ENCODE measurements around the gene IL17REL.

The IL17REL gene

DNA sequence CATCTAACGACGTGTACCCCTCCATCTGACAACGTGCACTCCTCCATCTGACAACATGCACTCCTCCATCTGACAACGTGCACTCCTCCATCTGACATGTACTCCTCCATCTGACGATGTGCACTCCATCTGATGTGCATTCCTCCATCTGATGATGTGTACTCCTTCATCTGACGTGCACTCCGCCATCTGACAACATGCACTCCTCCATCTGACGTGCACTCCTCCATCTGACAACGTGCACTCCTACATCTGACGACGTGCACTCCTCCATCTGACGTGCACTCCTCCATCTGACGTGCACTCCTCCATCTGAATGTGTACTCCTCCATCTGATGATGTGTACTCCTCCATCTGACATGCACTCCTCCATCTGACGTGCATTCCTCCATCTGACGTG lies 8.0 kb upstream of the IL17REL start:
- no peak for DNase-seq

DNA sequence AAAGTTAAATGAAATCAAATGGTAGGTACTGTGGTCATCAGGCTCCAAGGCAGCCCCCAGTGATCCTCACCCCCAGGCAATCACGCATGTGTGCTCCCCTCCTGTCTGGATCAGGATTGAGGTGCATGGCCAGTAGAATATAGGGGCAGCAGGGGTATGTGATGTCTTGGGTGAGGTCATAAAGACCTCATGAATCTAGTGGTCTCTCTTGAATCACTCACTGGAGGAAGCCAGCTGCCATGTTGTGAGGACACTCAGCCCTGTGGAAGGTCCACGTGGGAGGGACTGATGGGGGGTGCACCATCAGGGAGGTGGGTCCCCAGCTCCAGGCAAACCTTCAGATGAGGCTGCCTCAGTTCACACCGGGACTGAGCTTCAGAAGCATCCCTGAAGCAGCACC lies 6.8 kb upstream of the IL17REL start:
- no peak for DNase-seq

DNA sequence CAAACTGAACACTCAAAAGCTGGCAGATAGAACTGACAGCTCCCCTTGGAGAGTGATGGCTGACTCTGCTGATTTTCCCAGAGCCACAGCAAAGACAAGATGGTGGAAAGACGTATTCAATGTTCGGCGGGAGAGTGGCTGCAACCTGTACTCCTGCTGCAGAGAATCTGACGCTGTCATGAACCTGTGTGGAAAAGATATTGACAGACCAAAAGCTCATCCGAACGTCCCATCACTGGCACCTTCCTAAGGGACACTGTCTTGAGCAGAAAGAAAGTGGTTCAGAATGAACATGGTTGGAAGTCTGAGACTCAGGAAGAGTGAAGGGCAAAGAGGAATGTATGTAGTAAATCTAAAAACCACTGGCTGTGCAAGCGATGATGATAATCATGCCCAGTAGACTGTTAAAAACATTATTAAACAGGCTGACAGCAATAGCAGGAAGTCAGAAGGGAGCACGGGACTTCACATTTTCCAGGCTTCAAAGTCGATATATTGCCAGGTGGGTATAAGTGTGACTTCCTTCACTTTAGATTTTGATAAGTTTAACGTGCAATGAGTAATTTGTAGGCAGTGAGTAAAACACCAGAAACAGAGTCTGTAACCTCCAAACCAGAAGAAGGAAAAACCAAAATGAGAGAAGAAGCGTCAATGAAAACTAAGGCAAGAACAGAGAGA lies 6.2 kb upstream of the IL17REL start:
- peak in 1 of 2 donors; percentile 61 for DNase-seq

DNA sequence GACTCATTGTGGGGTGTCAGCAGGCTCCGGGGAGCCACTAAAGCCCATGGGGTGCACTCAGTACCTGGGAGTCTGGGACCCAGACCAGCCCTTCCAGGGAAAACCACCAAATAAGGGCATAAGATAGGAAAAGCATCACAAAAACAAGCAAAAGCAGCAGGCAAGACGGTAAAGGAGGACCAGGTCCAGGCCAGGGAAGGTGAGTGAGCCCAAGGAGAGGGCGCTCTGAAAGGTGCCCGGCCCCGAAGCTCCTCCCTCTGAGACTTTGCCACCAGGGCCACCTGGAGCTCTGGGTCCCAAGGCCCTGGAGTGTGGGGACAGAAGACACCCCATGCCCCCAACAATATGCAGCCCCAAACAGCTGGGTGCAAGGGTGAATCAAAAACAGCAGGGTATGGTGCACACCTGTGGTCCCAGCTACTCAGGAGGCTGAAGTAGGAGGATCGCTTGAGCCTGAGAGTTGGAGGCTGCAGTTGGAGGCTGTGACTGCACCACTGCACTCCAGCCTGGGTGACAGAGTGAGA lies 5.2 kb upstream of the IL17REL start:
- DNase-seq, result no peak

DNA sequence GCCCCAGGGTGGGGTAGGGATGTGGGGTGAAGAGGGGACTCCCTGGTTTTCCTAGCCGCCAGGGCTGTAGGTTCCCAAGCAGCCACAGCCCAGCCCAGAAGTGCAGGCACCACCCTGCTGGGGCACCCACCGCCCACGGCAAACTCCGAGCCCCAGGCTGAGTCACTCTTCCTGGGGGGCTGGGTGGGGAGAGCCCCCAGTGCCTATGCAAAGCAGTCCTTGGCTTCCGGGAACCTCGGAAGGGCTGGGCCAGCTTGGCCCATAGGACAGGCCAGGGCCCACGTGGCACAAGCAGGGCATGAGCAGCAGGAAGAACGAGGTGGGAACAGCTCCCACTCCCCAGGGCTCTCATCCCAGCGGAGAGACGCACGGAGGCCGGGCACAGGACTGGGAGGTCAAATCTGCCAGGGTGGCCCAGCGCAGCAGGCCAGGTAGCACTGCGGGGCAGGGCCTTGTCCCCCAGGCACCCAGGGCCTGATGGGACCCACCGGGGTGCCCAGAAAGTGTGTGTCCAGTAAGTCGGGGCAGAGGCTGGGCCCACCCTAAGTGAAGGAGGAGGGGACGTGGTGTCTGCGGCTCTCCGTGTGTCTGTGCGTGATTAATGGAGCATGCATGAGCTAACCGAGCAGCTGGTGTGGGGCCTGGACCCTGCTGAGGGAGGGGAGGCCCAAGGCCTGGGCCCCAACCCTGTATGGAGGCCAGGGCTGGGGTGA lies 4.6 kb upstream of the IL17REL start:
- DNase-seq, result peak in 1 of 2 donors; percentile 57

DNA sequence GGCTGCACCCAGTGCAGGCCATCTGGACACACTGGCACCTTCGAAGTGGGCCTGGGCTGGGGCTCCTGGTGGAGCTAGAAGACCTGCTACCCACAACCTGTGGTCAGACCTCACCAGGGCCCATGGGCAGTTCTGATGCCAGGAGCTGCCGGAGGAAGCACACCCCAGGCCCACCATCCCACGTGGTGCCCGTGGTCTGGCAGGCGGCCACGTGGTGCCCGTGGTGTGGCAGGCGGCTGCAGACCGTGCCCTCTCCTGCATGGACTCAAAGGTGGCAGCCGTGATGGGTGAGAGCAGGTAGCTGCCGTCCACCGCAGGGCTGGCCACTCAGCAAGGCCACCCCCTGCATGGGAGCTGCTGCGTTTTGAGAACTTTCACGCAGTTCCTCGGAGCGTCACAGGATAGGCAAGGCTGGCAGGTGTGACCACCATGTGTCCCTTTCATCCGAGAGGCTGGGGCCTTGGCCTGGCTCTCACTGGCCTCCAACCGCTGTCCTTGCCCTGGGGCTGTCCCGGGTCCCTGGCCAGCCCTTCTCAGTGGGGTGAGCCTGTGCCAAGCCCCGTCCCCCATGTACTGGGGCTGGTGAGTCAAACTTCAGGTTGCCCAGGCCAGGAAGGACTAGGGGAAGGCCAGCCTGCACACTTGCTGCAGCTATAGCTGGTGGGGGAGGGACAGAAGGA lies 3.9 kb upstream of the IL17REL start:
- DNase-seq, result no peak

DNA sequence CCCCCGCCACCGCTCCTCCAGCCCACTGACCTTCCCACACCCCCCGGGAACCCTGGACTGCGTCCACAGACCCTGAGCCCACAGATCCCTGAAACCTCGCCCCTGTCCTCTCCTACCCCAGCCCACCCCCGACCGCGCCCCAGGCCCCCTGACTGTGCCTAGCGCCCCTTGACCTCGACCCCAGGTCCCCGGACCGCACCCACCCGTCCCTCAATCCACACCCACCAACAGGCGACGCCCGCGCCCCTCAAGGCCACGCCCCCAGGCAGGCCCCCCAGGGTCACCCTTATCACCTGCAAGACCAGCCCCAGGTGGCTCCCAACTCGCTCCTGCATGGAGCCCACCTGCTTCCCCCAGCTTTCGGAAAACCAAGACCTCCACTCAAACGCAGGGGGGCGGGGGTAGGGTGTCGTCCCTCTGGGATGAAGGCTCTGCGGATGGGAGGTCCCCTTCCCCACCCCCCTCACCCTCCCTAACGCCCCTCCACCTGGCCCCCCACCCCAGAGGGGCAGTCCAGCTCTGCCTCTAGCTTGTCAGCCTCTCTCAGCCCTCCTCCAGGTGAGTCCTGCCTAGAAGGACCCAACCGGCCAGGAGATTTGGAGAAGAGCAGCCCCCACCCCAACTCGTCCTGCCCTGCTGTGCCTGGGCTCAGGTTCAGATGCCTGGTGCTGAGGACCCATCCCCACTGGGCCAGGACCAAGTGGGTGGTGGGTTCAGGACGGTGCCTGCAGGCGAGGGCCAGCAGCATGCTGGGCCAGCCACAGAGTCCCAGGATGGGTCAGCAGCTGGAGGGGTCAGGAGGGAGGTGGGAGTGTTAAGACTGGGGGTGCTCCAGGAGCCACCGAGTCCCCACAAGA lies 3.1 kb upstream of the IL17REL start:
- no peak for DNase-seq

DNA sequence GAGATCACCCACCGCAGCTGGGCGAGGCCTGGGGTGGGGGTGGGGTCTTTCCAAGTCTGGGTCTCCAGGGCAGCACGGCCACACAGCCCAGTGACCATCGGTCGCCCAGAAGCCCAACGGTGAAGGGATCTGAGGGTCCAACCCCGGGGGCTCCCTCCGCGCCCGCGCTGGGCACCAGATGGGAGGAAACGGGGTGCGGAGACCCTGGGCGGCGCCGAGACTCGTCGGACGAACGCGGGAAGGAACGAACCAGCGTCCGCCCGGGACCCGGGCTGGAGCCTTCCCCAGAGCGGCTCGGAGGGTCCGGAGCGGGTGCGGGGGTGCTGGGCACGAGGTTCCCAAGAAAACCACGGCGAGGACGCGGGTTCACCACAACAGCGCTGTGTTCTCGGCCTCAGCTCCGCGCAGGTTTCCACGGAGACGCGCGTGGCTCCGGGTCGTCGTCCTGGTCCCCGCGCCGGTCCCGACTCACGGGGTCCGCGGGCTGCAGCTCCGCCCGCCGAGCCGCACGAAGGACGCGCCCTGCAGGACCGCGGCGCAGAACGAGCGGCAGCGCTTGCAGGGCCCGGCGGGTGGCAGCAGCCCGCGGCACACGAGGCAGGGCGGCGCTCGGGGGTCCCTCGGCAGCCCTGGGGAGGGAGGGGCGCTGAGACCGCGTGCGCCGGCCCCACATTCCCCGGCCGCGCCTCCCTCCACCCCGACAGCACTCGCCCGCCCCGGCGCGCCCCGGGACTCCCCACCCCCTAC lies 2.3 kb upstream of the IL17REL start:
- peak in 1 of 2 donors; percentile 29 for DNase-seq

DNA sequence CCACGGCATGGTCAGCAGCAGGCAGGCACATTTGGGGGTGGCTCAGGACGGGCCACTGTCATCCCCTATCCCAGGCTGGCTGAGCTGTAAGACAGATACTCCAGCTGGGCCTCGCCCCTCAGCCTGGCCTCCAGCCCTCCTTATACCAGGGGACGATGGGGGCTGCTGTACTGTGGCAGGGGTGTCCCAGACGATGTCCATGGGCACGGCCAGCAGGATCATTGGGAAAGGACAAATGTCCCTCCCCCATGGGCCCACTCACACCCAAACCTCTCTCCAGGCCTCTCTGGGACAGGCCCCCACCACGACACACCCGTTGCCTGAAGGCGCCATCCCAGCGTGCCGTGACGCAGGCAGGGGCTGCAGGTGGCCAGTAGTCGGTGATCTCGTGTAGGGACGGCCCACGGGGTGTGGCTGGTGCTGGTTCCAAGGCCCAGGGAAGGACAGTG lies 1.5 kb upstream of the IL17REL start:
- DNase-seq, result no peak

DNA sequence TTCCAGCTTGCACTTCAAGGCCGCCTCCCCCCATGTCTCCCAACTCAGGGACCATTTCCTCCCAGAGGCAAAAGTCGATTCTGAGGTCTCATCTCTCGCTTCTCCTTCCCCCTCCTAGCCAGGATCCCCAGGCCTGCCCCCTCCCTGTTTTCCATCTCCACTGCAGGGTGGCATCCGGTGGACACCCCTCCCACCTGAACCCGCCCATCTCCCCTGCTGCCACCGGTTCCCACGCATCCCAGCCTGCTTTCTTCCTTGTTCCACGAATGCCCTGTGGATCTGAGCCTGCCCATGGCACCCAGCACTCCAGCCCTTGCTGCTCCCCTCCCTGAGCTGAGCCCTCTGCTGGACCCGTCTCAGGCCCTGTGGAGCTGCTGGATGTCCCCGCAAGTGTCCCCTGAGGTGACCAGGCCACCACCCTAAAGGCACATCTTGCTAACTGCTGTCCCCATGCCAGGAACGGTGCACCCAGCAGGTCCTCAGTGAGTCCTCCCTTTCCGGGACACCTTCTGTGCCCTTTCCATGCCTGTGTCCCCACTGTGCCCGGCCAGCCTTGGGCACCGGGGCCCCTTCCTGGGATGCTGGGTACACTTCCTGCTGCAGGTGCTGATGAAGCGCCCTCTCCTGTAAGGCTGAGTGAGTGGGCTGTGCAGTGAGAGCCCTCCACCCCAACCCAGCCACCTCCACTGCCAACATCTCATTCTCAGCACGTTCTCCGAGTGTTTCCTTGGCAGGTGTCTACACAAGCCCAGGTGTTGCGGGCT lies 936 bp downstream of the IL17REL start:
- DNase-seq, result no peak

DNA sequence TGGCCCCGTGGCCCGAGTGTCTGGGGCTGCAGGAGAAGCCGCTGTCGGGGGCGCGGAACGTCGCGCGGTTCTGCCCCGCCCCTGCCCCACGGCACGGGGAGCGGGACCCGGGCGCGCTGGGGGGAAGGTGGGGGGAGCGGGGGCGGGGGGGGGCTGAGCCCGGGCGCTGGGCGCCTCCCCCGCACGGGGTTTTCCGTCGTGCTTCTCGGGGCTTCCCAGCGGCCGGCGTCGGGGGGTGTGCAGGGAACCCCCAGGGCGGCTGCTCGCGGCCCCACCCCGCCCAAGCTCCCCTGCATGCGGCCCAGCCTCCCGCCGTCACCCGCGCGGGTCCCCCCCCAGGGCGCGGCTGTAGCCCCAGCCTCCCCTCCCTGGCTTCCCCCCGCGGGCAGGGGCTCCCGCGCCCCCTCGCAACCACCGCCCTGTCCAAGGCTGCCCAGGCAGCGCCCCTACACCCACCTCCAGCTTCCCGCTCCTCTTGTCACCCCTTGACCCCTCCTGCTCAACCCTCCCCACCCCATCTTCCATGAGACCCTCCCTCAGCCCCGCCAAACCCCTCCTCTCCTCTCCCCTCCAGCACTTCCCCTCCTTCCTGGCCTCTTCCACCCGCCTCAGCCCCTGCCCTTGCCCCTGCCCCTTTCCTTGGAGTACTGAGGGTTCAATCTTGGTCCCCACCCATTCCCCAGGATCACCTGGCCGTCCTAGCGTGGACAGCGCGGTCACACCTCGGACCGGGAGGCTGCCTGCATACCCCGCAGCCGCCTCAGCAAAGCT lies 1.7 kb downstream of the IL17REL start:
- peak; percentile 74 to 79 for DNase-seq

DNA sequence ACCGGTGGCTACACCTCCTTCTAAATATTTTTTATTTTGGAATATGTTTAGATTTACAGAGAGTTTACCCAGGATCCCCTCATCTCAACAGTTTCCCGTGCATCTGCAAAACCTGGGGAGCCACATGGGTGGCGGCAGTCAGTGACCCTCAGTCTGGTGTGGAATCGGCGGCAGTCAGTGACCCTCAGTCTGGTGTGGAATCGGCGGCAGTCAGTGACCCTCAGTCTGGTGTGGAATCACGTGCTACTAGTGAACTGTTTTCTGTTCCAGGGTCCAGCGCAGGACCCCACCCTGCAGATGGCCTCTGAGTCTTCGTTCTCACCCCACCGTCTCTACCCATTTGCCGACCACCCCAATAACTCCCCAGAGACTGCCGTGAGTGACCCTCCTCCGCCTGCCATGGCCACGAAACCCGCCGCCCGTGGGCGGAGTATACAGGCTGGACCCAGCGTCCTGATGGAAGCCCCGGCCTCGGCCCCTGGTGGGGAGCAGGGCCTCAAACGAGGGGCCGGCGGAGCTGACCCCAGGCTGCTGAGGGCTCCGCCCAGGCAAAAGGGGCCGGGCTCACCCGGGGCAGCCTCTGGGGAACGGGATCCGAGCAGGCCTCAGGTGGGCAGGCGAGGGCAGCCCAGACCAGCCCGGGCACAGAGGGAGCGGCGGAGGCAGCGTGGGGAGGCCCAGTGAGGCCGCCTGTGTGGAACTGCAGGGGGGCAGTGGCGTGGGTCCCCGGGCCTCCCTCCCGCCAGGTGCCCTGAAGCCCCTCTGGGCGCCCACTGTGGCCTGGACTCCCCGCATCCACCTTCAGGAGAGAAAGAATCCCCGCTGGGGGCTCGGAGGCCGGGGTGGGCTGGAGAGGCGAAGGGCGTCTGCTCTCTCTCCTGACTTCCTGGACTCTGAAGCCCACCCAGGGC lies 2.5 kb downstream of the IL17REL start:
- DNase-seq, result no peak

DNA sequence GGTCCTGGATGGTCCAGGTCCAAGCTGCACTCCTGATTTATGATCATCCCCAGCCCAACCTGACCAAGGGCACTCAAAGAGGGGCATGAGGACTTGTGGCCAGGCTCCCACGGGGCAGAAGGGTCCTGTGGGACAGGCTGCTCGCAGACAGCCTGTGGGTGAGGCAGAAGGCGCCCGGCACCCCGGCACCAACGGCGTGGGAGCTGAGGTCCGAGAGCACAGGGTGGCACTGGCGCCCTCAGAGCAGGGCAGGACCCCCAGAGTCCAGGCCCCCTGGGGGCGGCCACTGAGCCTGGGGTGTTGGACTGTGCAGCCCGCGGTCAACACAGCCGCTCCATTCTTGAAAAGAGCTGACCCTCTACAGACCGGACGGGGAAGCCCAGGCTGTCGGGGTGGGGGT lies 3.3 kb downstream of the IL17REL start:
- DNase-seq, result no peak

DNA sequence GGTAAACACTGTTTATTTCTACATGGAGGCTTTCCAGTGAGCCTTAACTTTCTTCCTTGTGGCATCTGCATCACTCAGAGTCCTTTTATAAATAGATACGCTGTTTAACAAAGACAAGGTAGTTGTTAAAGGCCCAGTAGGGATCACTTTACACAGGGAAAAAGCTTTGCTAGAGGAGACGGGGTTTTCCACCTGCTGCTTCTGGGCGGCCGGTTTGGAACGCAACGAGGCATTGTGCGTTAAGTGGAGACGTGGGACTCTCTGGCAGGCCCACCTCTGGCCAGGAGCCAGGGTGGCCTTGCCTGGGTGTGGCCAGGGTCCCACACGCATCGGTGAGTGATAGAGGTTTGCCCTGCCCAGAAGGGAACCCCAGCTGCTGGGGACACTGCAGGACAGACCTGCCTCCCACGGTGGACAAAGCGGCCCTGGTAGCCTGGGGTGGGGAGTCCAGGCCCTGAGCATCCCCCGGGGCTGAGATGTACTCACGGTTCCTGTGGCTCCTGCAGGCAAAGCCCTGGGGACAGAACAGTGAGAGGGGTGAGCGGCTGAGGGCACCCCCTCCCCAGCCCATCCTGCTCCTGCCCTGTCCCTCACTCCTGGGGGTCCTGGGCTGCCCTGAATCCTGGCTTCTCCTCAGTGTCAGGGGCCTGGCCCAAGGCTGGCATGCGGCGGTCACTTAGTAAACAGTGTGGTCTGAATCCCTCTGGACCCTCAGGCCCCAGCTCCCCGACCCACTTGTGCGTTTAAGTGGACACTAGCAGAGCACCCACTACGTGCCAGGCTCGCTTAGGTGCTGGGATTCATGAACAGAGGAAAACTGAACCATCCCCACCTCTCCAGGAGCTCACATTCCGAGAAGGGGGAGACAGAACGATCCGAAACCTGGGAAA lies 4.2 kb downstream of the IL17REL start:
- DNase-seq, result no peak

DNA sequence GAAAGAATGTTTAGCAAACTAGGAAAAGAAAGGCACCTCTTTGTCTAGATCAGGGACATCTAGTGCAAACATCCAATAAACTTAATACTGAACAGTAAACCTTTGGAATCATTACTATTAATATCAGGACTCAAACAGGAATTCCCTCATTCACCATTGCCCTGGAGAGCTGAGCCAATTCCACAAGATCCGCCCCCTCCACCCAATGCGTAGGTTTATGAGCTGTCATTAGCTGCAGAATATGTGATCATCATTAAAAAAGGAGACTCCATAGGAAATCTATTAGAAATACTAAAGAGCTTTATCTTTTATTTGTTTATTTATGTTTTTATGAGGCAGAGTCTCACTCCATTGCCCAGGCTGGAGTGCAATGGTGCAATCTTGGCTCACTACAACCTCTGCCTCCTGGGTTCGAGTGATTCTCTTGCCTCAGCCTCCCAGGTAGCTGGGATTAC lies 5.5 kb downstream of the IL17REL start:
- no peak for DNase-seq

DNA sequence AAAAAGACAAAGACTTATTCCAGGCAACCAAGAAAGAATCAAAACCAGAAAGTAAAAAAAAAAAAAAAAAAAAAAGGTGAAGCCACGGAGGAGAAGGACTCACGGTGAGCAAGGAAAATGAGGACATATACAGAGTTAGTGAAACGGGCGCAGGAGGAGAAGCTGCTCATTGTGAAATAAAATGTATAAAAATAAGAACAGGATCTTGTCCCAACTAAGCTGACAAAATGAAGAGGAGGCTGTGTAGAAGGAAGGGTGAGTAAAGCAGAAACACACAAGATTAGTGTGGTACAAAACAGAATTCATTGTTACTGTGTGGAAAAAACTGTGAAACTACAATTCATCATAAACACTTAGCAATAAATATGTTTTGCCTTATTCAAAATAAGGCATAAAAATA lies 7.6 kb downstream of the IL17REL start:
- no peak for DNase-seq

DNA sequence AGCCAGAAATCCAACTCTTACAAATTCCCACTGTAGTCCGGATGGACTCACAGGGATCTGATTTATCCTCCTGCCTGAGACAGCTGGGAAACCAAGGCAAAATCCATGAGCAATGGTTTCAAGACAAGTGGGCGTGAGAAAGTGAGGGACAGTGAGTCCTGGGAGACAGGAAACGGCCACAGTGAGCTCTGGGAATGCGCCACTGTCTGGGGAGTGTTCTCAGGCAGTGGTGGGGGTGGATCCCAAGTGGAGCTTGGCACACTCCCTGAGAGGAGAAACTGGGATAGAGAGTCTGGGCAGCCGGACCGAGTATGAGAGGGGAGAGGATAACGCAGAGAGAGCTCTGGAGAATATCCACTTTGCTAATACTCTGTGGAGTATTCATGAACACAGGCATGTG lies 9.8 kb downstream of the IL17REL start:
- no peak for DNase-seq

Data from CD4-positive, alpha-beta T cell treated with Interferon alpha-2 for 1 hour (primary cell).